Muscle of leg (tissue), 11 donors: ENCODE data around the gene FBXL14. TPM values are rescaled to one million over a fixed set of nuclear protein-coding genes. Genes with fewer than 3 reads are reported as not detected.

Experiments used
- DNase-seq: peaks from one replicate; pipeline ENCODE4 v3.0.0; 2013
- H3K27ac ChIP-seq: one replicate; pipeline ENCODE4 v1.5.1; 2013; ENCODE audit warnings: mild to moderate bottlenecking, low read length, control low read depth
- H3K27me3 ChIP-seq: one replicate; pipeline ENCODE4 v1.6.1; 2013; ENCODE audit warnings: low read length; ENCODE audit not compliant: control insufficient read depth, insufficient read depth
- H3K36me3 ChIP-seq: one replicate; pipeline ENCODE4 v1.6.1; 2013; ENCODE audit warnings: low read length; ENCODE audit not compliant: control insufficient read depth, insufficient read depth
- H3K4me1 ChIP-seq: one replicate; pipeline ENCODE4 v1.6.1; 2013; ENCODE audit warnings: low read length; ENCODE audit not compliant: control insufficient read depth, insufficient read depth
- H3K4me3 ChIP-seq: one replicate; pipeline ENCODE4 v1.5.1; 2013; ENCODE audit warnings: low read length, control low read depth
- H3K9me3 ChIP-seq: replicated peaks from 2 replicates; pipeline ENCODE4 v1.6.1; 2013; ENCODE audit warnings: low read depth, low read length; ENCODE audit not compliant: control insufficient read depth
- WGBS: methylation state at CpG from one replicate; pipeline ENCODE4 v1.1.5; 2013; ENCODE audit warnings: missing lambda C conversion rate; ENCODE audit not compliant: insufficient coverage; 5-methylcytosine and 5-hydroxymethylcytosine counted together
- polyA plus RNA-seq, 8 donors: library from polyadenylated mRNA; unstranded; fragments of 120-200 nt; gene quantifications; one replicate each; pipeline versions ENCODE4 v1.2.1 to v1.2.3, GENCODE V29; 2013; ENCODE audit warnings: inconsistent platforms in 1 of 8, low replicate concordance in 1 of 8; ENCODE audit not compliant: insufficient read length in 8 of 8, insufficient read depth in 1 of 8
- total RNA-seq: library from RNA; stranded (reverse); fragments of 120-200 nt; gene quantifications from one replicate; pipeline ENCODE4 v1.2.4, GENCODE V29; 2013

FBXL14 gene
- total and polyA plus RNA-seq, 9 donors, result 3.3 to 7.2 (median 5.0) TPM

GRCh38 chr12:1583421-1584078, 10.8 kb downstream of the FBXL14 start:
- peak; percentile 90 for DNase-seq
- Histone ChIP-seq H3K27ac (no peak overlapping the region), H3K4me3 (no peak overlapping the region), H3K36me3 (peaks cover 6% of the 10 kb centered on the region), H3K27me3 (peaks cover 2% of the 10 kb centered on the region), H3K9me3 (no peaks in the 10 kb centered on the region), H3K4me1 (peaks cover 16% of the 10 kb centered on the region)
- WGBS, result no CpG with 5 or more reads among the region's 6 CpGs

- Histone ChIP-seq H3K4me3 (no peak overlapping the region), H3K27ac (peak overlapping the region; percentile 49), H3K4me1 (peaks cover 16% of the 10 kb centered on the region), H3K36me3 (peaks cover 6% of the 10 kb centered on the region), H3K9me3 (no peaks in the 10 kb centered on the region), H3K27me3 (peaks cover 2% of the 10 kb centered on the region)
- DNase-seq, result no peak
- 62% methylated on average over 2 of the region's 4 CpGs for WGBS
These were observed 11.7 kb downstream of the FBXL14 start for GRCh38 chr12:1582709-1583050.

- peaks cover 16% of the 10 kb centered on the region for H3K4me1 ChIP-seq
- WGBS, result 51% methylated on average over 6 of the region's 11 CpGs
- H3K9me3 ChIP-seq, result no peaks in the 10 kb centered on the region
- DNase-seq, result peak; percentile 52
- peaks cover 6% of the 10 kb centered on the region for H3K36me3 ChIP-seq
- H3K4me3 ChIP-seq, result no peak overlapping the region
- H3K27ac ChIP-seq, result peak overlapping the region; percentile 69
- H3K27me3 ChIP-seq, result peaks cover 2% of the 10 kb centered on the region
These were observed 12.2 kb downstream of the FBXL14 start for GRCh38 chr12:1581973-1582708.

GRCh38 chr12:1580526-1580925, 13.9 kb downstream of the FBXL14 start:
- Histone ChIP-seq H3K36me3 (peaks cover 3% of the 10 kb centered on the region), H3K4me1 (peaks cover 31% of the 10 kb centered on the region), H3K27me3 (peaks cover 2% of the 10 kb centered on the region), H3K4me3 (no peak overlapping the region), H3K9me3 (no peaks in the 10 kb centered on the region), H3K27ac (no peak overlapping the region)
- DNase-seq, result no peak
- WGBS, result 88% methylated on average over 2 of the region's 3 CpGs

DNA sequence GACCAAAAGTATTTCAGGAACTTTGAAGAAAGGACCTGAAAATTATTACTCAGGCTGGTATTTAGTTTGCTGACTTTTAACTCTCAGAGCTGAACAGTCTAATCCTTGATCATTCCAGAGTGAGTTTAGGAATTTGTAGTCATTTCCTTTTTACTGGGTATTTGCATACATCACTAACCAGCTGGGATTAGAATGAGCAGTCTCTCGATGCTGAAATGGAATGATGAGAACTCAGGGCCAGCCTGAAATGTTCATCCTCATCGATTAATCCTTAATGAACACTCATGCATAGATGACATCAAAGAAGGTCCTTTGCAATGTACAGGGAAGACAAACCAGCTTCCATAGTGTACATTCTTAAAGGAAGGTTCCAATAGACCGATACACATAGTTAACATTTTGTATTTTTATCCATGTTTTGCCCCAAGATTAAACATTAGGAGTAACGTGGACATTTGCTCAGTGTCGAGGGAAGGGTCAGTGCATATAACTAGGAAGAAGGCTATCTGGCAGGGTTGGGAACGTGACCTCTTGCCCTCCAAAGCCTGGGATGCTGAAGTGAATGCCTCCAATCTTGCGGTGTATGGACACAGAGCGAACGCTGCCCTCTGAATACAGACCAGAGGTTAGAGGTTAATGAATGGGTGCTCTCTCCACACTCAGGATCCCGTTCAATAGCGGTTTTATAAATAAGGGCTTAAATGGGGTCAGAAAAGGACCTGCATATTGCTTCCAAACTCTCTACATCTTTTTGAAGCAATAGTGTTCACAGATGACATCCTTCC, 14.5 kb downstream of the FBXL14 start:
- Histone ChIP-seq H3K27ac (no peak overlapping the region), H3K27me3 (peaks cover 2% of the 10 kb centered on the region), H3K9me3 (no peaks in the 10 kb centered on the region), H3K36me3 (peaks cover 3% of the 10 kb centered on the region), H3K4me1 (peaks cover 34% of the 10 kb centered on the region), H3K4me3 (no peak overlapping the region)
- WGBS, result 80% methylated on average over 6 of the region's 11 CpGs
- DNase-seq, result no peak

GRCh38 chr12:1576410-1577241, 17.8 kb downstream of the FBXL14 start:
- H3K4me3 ChIP-seq, result no peak overlapping the region
- peaks cover 2% of the 10 kb centered on the region for H3K27me3 ChIP-seq
- peak overlapping the region; percentile 72 for H3K27ac ChIP-seq
- peak; percentile 75 for DNase-seq
- H3K36me3 ChIP-seq, result no peaks in the 10 kb centered on the region
- H3K4me1 ChIP-seq, result peaks cover 29% of the 10 kb centered on the region
- 25% methylated on average over 10 of the region's 21 CpGs for WGBS
- H3K9me3 ChIP-seq, result no peaks in the 10 kb centered on the region

- no peaks in the 10 kb centered on the region for H3K36me3 ChIP-seq
- H3K9me3 ChIP-seq, result no peaks in the 10 kb centered on the region
- no peak overlapping the region for H3K4me3 ChIP-seq
- H3K27me3 ChIP-seq, result no peaks in the 10 kb centered on the region
- H3K4me1 ChIP-seq, result peaks cover 20% of the 10 kb centered on the region
- H3K27ac ChIP-seq, result peak overlapping the region; percentile 72
- peak; percentile 74 for DNase-seq
- WGBS, result 25% methylated on average over 14 of the region's 23 CpGs
These were observed 18.7 kb downstream of the FBXL14 start for GRCh38 chr12:1575408-1576401.

GRCh38 chr12:1574865-1575259, 19.5 kb downstream of the FBXL14 start:
- H3K4me3 ChIP-seq, result no peak overlapping the region
- no peaks in the 10 kb centered on the region for H3K36me3 ChIP-seq
- H3K9me3 ChIP-seq, result no peaks in the 10 kb centered on the region
- H3K27ac ChIP-seq, result no peak overlapping the region
- no peaks in the 10 kb centered on the region for H3K27me3 ChIP-seq
- peaks cover 20% of the 10 kb centered on the region for H3K4me1 ChIP-seq
- no peak for DNase-seq
- no CpG with 5 or more reads among the region's 1 CpG for WGBS
